GM12891 (cell line): Measurements from ENCODE around the gene IL17D.
A peak's percentile ranks its signal among the peaks of the same experiment; 100 is the strongest.

Experiments
- DNase-seq: peaks from one replicate; pipeline ENCODE4 v3.0.0; 2011; ENCODE audit warnings: low spot score; ENCODE audit not compliant: insufficient read length
- FAIRE-seq: peaks from 2 replicates; lab custom pipeline; 2011; peaks lifted over from hg19 to GRCh38; lab: Jason Lieb, UNC
- PAX5 ChIP-seq: IDR thresholded peaks from 2 replicates; pipeline ENCODE4 v1.6.1; 2011; ENCODE audit warnings: low read length, moderate library complexity, mild to moderate bottlenecking; ENCODE audit not compliant: insufficient read depth, severe bottlenecking
- POLR2A ChIP-seq: IDR thresholded peaks from 2 replicates; pipeline ENCODE4 v1.6.1; 2011; ENCODE audit warnings: low read depth, low read length, control low read depth
- POLR2AphosphoS5 ChIP-seq: IDR thresholded peaks from 2 replicates; pipeline ENCODE4 v1.6.1; 2011; ENCODE audit warnings: low read depth, low read length, control low read depth
- POU2F2 ChIP-seq: IDR thresholded peaks from 2 replicates; pipeline ENCODE4 v1.6.1; 2011; ENCODE audit warnings: low read depth, mild to moderate bottlenecking, control low read depth, low read length, moderate library complexity
- SPI1 ChIP-seq: IDR thresholded peaks from 2 replicates; pipeline ENCODE4 v1.6.1; 2011; ENCODE audit warnings: low read depth, low read length, control low read depth
- TAF1 ChIP-seq: IDR thresholded peaks from 2 replicates; pipeline ENCODE4 v1.6.1; 2011; ENCODE audit warnings: low read depth, low read length, control low read depth

Gene IL17D

GRCh38 chr13:20714563-20715329, 11.2 kb downstream of the IL17D start:
- DNase-seq (no peak), FAIRE-seq (no peak)
- TF ChIP-seq SPI1, result no peak
- no peak for TF ChIP-seq POLR2A
- TF ChIP-seq TAF1, result no peak
- TF ChIP-seq POU2F2, result no peak
- TF ChIP-seq POLR2AphosphoS5, result no peak
- no peak for TF ChIP-seq PAX5

GRCh38 chr13:20715330-20715712, 11.8 kb downstream of the IL17D start:
- TF ChIP-seq POU2F2 (no peak), POLR2AphosphoS5 (no peak), TAF1 (no peak), POLR2A (no peak), PAX5 (no peak), SPI1 (no peak)
- FAIRE-seq (no peak), DNase-seq (no peak)

GRCh38 chr13:20716951-20717350, 13.5 kb downstream of the IL17D start:
- TF ChIP-seq SPI1 (no peak), PAX5 (no peak), POU2F2 (no peak)
- no peak for DNase-seq
- FAIRE-seq, result no peak

- DNase-seq (no peak), FAIRE-seq (no peak)
- TF ChIP-seq POLR2AphosphoS5, result no peak
- no peak for TF ChIP-seq PAX5
- TF ChIP-seq POLR2A, result no peak
- TF ChIP-seq TAF1, result no peak
- no peak for TF ChIP-seq SPI1
- no peak for TF ChIP-seq POU2F2
Observed at GRCh38 chr13:20717581-20718542, 14.4 kb downstream of the IL17D start.

GRCh38 chr13:20718958-20719566, 15.6 kb downstream of the IL17D start:
- no peak for DNase-seq
- no peak for FAIRE-seq
- TF ChIP-seq SPI1, result no peak
- no peak for TF ChIP-seq TAF1
- TF ChIP-seq POU2F2, result no peak
- TF ChIP-seq POLR2AphosphoS5, result no peak
- TF ChIP-seq POLR2A, result no peak
- TF ChIP-seq PAX5, result no peak

- DNase-seq (no peak), FAIRE-seq (no peak)
- no peak for TF ChIP-seq PAX5
- no peak for TF ChIP-seq POLR2A
- no peak for TF ChIP-seq POLR2AphosphoS5
- no peak for TF ChIP-seq TAF1
- TF ChIP-seq SPI1, result no peak
- TF ChIP-seq POU2F2, result no peak
Observed at GRCh38 chr13:20719783-20720182, 16.3 kb downstream of the IL17D start.

- TF ChIP-seq PAX5 (no peak), TAF1 (no peak), POLR2AphosphoS5 (no peak), POLR2A (no peak), SPI1 (no peak), POU2F2 (no peak)
- DNase-seq (no peak), FAIRE-seq (no peak)
Observed at GRCh38 chr13:20720499-20720898, 17.0 kb downstream of the IL17D start.

GRCh38 chr13:20721058-20721453, 17.6 kb downstream of the IL17D start:
- TF ChIP-seq POLR2A, result no peak
- no peak for TF ChIP-seq PAX5
- no peak for TF ChIP-seq POU2F2
- no peak for TF ChIP-seq SPI1
- no peak for TF ChIP-seq TAF1
- TF ChIP-seq POLR2AphosphoS5, result no peak
- no peak for DNase-seq
- FAIRE-seq, result no peak

- FAIRE-seq, result peak; percentile 76
- DNase-seq, result peak; percentile 44
Observed at GRCh38 chr13:20721454-20722357, 18.2 kb downstream of the IL17D start.

More at GRCh38 chr13:20721454-20722357, 18.2 kb downstream of the IL17D start:
- no peak for TF ChIP-seq PAX5
- no peak for TF ChIP-seq POU2F2
- no peak for TF ChIP-seq POLR2A
- TF ChIP-seq TAF1, result no peak
- TF ChIP-seq SPI1, result no peak
- no peak for TF ChIP-seq POLR2AphosphoS5
